Caki2 (cell line): Measurements from ENCODE around the gene METTL16. TPM values are rescaled to one million over a fixed set of nuclear protein-coding genes. Genes with fewer than 3 reads are reported as not detected.
A peak's percentile ranks its signal among the peaks of the same experiment; 100 is the strongest.

Experiments
- DNase-seq: peaks from one replicate; pipeline ENCODE4 v3.0.0-alpha.2; 2015; ENCODE audit warnings: low read depth
- in situ Hi-C: cut with HindIII; loops from 2 replicates; pipeline ENCODE4 v1.10.0; 2016; ENCODE audit warnings: low sequenced_read_pairs, low pct_unique_long_range_greater_than_20kb, mixed read lengths
- total RNA-seq: library from RNA; depleted of rRNA; stranded (reverse); fragments of >200 nt; shearing (Covaris generic); gene quantifications from 2 replicates; pipeline ENCODE4 v1.2.3, GENCODE V29; 2014; ENCODE audit warnings: low replicate concordance

METTL16 gene
- total RNA-seq, 1 experiment from 2014 or later: 22.8 TPM

- peak; percentile 96 for DNase-seq
- in situ Hi-C loops: no loop called here
Observed at GRCh38 chr17:2392252-2393173, 119.2 kb downstream of the METTL16 start.

- in situ Hi-C loops: no loop called here
- no peak for DNase-seq
Observed at GRCh38 chr17:2391597-2392251, 120.0 kb downstream of the METTL16 start.

- DNase-seq: no peak
- in situ Hi-C loops: no loop called here
Observed at GRCh38 chr17:2390199-2390836, 121.4 kb downstream of the METTL16 start.

- in situ Hi-C loops: no loop called here
- DNase-seq: no peak
Observed at GRCh38 chr17:2388683-2389055, 123.0 kb downstream of the METTL16 start.

GRCh38 chr17:2388020-2388682, 123.5 kb downstream of the METTL16 start:
- no peak for DNase-seq
- in situ Hi-C loops: no loop called here

GRCh38 chr17:2387086-2388019, 124.3 kb downstream of the METTL16 start:
- in situ Hi-C loops: no loop called here
- DNase-seq: no peak

- DNase-seq: peak; percentile 75
- in situ Hi-C loops: no loop called here
Observed at GRCh38 chr17:2386400-2387085, 125.1 kb downstream of the METTL16 start.

GRCh38 chr17:2385240-2386210, 126.2 kb downstream of the METTL16 start:
- in situ Hi-C loops: no loop called here
- no peak for DNase-seq

- in situ Hi-C loops: no loop called here
- no peak for DNase-seq
Observed at GRCh38 chr17:2384439-2385127, 127.1 kb downstream of the METTL16 start.

GRCh38 chr17:2383628-2384167, 128.0 kb downstream of the METTL16 start:
- in situ Hi-C loops: no loop called here
- DNase-seq: no peak

- no peak for DNase-seq
Observed at GRCh38 chr17:2380950-2381649, 130.6 kb downstream of the METTL16 start.

GRCh38 chr17:2380226-2380922, 131.3 kb downstream of the METTL16 start:
- in situ Hi-C loops: no loop called here
- DNase-seq: no peak

More at GRCh38 chr17:2380950-2381649, 130.6 kb downstream of the METTL16 start:
- in situ Hi-C loops: no loop called here

- DNase-seq: no peak
- in situ Hi-C loops: no loop called here
Observed at GRCh38 chr17:2379489-2380225, 132.0 kb downstream of the METTL16 start.

- in situ Hi-C loops: no loop called here
- no peak for DNase-seq
Observed at GRCh38 chr17:2378905-2379304, 132.8 kb downstream of the METTL16 start.
